ENCODE measurements around the gene RGSL1.

Gene RGSL1

DNA sequence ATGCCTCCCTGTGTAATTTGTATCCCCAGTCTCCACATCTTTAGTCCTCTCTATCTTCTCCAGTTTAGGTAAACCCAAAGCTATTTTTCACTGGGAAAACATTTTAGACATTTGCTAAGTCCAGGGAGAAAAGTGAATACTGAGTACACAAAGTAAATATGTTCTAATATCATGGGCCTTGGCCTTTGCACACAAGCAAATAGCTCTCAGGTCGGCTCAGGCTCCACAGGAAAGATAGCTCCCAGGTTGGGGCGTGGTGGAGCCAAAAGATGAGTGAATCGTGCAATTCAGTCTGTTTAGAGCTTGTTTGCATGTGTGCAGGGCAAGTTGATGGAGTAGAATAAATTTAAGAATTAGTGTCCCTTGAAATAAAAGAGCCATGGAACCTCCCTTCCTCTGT lies 7.9 kb downstream of the RGSL1 start:
- intact Hi-C loops (cut with DNase I; ENCODE audit: low total_unique reads), result no loop called here
- DNase-seq, result no peak

DNA sequence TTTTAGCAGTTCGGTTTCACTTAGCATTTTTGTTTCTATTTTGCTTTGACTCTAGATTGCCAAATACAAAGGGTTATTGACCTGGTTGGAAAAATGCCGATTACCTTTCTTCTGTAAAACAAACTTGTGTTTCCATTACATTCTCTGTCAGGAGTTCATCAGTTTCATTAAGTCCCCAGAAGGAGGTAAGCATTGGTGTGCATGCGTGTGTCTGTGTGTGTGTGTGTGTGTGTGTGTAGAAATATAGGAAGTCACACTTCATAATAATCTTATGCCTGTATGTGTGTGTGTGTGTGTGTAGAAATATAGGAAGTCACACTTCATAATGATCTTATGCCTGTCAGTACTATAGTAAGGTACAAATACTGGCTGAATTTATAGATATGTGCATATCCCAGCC lies 10.0 kb downstream of the RGSL1 start:
- no peak for TF ChIP-seq CTCF (IDR thresholded peaks at IDR 0.05)
- H3K9me3 ChIP-seq, result no peaks in the 10 kb centered on the region
- DNase-seq, result no peak
- no peak overlapping the region for H3K27ac ChIP-seq
- no peaks in the 10 kb centered on the region for H3K27me3 ChIP-seq
- no peak overlapping the region for H3K4me3 ChIP-seq
- H3K36me3 ChIP-seq, result no peaks in the 10 kb centered on the region
- intact Hi-C loops (cut with DNase I; ENCODE audit: low total_unique reads), result no loop called here
- no peaks in the 10 kb centered on the region for H3K4me1 ChIP-seq

More for the DNA sequence above, 7.9 kb downstream of the RGSL1 start:
- Histone ChIP-seq H3K4me3 (no peak overlapping the region), H3K9me3 (no peaks in the 10 kb centered on the region), H3K27me3 (no peaks in the 10 kb centered on the region), H3K4me1 (no peaks in the 10 kb centered on the region), H3K27ac (no peak overlapping the region), H3K36me3 (no peaks in the 10 kb centered on the region)
- TF ChIP-seq CTCF (IDR thresholded peaks at IDR 0.05), result no peak

GRCh38 chr1:182460550-182460951 lies 10.6 kb downstream of the RGSL1 start:
- Histone ChIP-seq H3K4me1 (no peaks in the 10 kb centered on the region), H3K4me3 (no peak overlapping the region), H3K27ac (no peak overlapping the region), H3K27me3 (no peaks in the 10 kb centered on the region), H3K9me3 (no peaks in the 10 kb centered on the region), H3K36me3 (no peaks in the 10 kb centered on the region)
- no peak for TF ChIP-seq CTCF (IDR thresholded peaks at IDR 0.05)
- intact Hi-C loops (cut with DNase I; ENCODE audit: low total_unique reads), result no loop called here
- no peak for DNase-seq

- no peaks in the 10 kb centered on the region for H3K4me1 ChIP-seq
- no peak for DNase-seq
- H3K4me3 ChIP-seq, result no peak overlapping the region
- H3K36me3 ChIP-seq, result no peaks in the 10 kb centered on the region
- no peak for TF ChIP-seq CTCF (IDR thresholded peaks at IDR 0.05)
- H3K27ac ChIP-seq, result no peak overlapping the region
- no peaks in the 10 kb centered on the region for H3K27me3 ChIP-seq
- intact Hi-C loops (cut with DNase I; ENCODE audit: low total_unique reads), result no loop called here
- peaks cover 0 to 12% (median 11%) of the 10 kb centered on the region in 3 donors for H3K9me3 ChIP-seq
Measured at GRCh38 chr1:182473556-182473955, 23.6 kb downstream of the RGSL1 start.

DNA sequence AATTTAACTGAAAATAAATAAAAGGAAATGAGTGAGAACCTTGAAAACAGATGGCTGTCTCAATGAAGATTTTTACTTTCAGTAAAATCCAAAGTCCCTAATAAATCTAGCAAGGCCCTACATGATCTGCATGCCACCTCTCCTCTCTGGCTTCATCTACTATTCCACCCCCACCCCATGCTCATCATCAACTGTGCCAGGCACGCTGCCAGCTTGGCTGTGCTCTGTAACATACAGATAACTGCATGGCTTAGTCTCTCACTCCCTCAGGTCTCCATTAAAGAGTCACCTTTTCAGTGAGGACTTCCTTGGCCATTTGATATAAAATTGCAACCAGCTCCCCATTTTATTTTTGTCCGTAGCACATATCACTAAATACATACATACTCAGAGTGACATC lies 26.7 kb downstream of the RGSL1 start:
- no peak for TF ChIP-seq CTCF (IDR thresholded peaks at IDR 0.05)
- H3K27me3 ChIP-seq, result no peaks in the 10 kb centered on the region
- H3K27ac ChIP-seq, result no peak overlapping the region
- no peaks in the 10 kb centered on the region for H3K36me3 ChIP-seq
- no peak overlapping the region for H3K4me3 ChIP-seq
- intact Hi-C loops (cut with DNase I; ENCODE audit: low total_unique reads), result no loop called here
- peaks cover 0 to 12% (median 11%) of the 10 kb centered on the region in 3 donors for H3K9me3 ChIP-seq
- no peaks in the 10 kb centered on the region for H3K4me1 ChIP-seq
- DNase-seq, result no peak

DNA sequence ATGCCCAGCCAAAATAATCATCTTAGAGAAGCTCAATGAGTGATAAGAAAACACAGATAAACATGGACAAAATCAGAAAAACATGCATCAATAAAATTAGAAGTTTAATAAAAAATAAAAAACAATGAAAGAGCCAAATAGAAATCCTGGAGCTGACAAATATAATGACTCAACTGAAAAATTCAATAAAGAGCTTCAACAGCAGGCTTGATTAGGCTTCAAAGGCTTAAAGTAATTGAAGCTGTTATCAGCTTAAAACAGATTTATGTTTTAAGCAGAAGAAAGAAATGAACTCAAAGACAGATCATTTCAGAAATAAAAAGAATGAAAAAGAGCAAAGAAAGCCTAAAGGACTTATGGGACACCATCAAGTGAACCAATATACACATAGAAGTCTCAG lies 28.3 kb downstream of the RGSL1 start:
- Histone ChIP-seq H3K36me3 (no peaks in the 10 kb centered on the region), H3K4me3 (no peak overlapping the region), H3K27me3 (no peaks in the 10 kb centered on the region), H3K9me3 (peaks cover 0 to 12% (median 11%) of the 10 kb centered on the region in 3 donors), H3K27ac (no peak overlapping the region), H3K4me1 (no peaks in the 10 kb centered on the region)
- no peak for TF ChIP-seq CTCF (IDR thresholded peaks at IDR 0.05)
- no peak for DNase-seq
- intact Hi-C loops (cut with DNase I; ENCODE audit: low total_unique reads), result no loop called here
